GM12892 (cell line): Measurements from ENCODE around the gene PAN3.
A peak's percentile ranks its signal among the peaks of the same experiment; 100 is the strongest.

Source experiments
- DNase-seq: peaks from one replicate; pipeline ENCODE4 v3.0.0; 2011; ENCODE audit not compliant: insufficient read length
- FAIRE-seq: peaks from 2 replicates; lab custom pipeline; 2011; peaks lifted over from hg19 to GRCh38; lab: Jason Lieb, UNC
- POLR2A ChIP-seq: IDR thresholded peaks from 2 replicates; pipeline ENCODE4 v1.6.1; 2011; ENCODE audit warnings: low read depth, low read length, control low read depth
- POLR2AphosphoS5 ChIP-seq: IDR thresholded peaks from 2 replicates; pipeline ENCODE4 v1.6.1; 2011; ENCODE audit warnings: low read depth, low read length, control low read depth
- TAF1 ChIP-seq: IDR thresholded peaks from 2 replicates; pipeline ENCODE4 v1.6.1; 2011; ENCODE audit warnings: low read depth, mild to moderate bottlenecking, control low read depth, low read length, borderline replicate concordance

Gene PAN3

GRCh38 chr13:28181413-28181812, 43.1 kb downstream of the PAN3 start:
- DNase-seq (no peak), FAIRE-seq (no peak)
- TF ChIP-seq POLR2AphosphoS5 (no peak), TAF1 (no peak)

GRCh38 chr13:28185256-28185655, 46.9 kb downstream of the PAN3 start:
- TF ChIP-seq POLR2AphosphoS5: no peak
- TF ChIP-seq TAF1: no peak
- TF ChIP-seq POLR2A: no peak
- no peak for DNase-seq
- FAIRE-seq: no peak

DNA sequence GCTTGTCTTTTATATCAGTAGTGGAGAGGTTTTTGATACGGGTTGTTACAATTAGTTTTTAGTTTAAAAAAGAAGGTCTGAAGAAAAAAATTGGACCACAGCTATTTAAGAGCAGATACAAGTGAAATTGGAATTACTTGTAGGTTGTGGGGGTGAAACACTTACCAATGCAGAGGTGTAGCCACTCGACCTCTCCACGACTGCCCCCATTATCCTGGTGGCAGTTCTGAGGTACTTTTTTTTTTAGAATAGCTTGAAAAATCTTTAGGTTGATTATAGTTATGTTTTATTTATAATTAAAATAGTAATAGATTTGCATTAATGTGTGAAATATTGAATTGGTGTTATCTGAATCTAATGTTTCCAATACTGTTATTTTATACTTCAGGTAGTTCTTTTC, 60.7 kb downstream of the PAN3 start:
- no peak for DNase-seq
- TF ChIP-seq POLR2A (no peak), TAF1 (no peak), POLR2AphosphoS5 (no peak)
- no peak for FAIRE-seq

DNA sequence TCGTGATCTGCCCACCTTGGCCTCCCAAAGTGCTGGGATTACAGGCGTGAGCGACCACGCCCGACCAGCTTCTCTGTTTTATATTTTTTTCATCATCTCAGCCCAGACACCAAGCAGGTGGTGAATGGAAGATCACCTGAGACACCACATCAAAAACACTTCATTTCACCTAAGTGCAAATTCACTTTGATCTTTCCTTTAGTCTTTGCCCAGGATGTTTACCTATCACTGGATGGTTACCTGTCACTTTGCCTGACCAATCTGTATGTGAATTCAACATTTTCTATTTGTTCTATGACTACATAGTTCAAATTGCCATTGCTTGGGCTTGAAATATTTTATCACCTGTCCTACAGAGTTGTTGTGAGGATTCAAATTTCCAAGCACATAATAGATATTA, 65.7 kb downstream of the PAN3 start:
- DNase-seq (no peak), FAIRE-seq (peak; percentile 36)

DNA sequence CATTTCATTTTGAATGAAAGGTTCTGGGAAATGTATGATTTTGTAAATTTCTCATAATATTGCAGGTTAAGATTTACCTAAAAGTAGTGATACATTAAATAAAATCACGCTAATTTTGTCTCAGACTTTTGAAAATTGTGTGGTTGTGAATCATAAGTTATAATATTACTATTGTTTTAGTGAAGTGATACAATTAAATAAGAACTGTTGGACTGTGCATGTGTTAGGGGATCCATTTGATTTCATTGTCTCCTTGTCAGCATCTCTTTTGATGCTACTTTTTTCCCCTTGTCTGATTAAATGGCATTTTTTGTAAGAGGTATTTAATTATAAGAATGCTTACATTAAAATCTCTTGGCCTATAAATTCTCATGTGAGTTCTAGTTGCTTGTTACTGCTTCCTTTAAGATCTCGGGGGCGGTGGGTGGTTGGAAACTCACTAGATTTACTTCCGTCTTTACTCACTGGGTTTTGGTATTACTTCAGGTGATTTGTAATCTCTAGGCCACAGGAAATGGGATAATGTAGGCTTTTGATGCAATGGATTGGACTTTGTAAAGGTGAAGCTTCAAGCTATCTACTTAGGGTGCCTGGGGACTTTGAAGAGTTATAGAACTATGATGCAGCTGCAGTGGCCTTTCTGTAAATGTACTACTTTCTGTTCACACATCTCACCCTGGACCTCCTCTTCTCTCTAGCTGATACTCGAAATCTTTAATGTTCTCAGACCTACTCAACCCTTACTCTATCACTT, 66.5 kb downstream of the PAN3 start:
- TF ChIP-seq POLR2A (no peak), POLR2AphosphoS5 (no peak), TAF1 (no peak)
- DNase-seq (no peak), FAIRE-seq (no peak)

More for the DNA sequence above, 65.7 kb downstream of the PAN3 start:
- TF ChIP-seq TAF1 (no peak), POLR2AphosphoS5 (no peak), POLR2A (no peak)

DNA sequence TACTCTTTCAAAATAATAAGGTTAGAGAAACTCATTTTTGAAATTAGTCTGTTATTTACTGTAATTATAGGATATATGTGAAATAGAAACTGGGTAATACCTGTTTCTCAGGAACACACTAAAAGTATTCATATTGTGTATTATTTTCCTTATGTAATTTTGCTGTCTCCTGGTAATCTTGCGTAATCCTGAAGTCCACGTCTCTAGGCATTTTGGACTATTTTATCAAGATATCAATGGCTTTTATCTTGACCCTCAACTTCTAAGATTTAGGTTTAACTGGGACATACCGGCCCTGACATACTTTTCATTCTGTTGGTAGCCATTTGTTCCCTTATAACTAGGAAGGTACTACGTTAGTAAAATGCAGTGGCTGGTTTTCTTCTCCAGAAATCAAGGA, 80.3 kb downstream of the PAN3 start:
- no peak for FAIRE-seq

DNA sequence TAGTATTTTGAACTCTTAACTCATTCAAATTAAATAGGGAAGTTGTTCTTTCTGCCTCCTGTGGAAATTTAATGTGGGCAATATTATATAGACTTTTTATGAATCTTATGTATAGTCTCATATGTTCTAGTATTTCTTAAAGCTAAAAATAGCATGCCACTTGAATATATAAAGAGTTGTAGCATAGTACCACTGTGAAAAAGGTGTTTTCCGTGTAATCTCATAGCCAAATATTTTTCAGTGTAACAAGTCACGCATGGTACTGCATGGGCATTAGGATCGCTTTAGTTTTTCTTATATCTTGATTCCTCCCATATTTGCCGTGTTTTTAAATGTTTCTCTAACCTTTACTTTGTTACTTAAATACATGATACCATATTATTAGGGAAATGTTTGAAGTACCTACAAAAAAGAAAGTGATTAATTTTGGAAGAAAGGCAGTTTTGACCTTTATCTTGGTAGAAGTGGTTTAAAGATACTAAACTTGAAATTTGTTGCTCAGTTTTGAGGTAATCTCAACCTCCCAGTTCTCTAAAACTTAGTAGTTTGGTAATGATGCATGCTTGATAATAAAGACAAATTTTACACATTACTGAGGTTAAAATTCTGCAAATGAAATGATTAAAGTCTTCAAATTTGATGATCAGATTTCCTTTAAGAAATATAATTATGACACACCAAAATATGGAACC, 81.2 kb downstream of the PAN3 start:
- no peak for FAIRE-seq
- DNase-seq: no peak
- no peak for TF ChIP-seq POLR2A
- TF ChIP-seq POLR2AphosphoS5: no peak
- no peak for TF ChIP-seq TAF1

More for the DNA sequence above, 80.3 kb downstream of the PAN3 start:
- DNase-seq: no peak
- TF ChIP-seq TAF1 (no peak), POLR2A (no peak), POLR2AphosphoS5 (no peak)

- TF ChIP-seq POLR2A (no peak), POLR2AphosphoS5 (no peak), TAF1 (no peak)
- FAIRE-seq (no peak), DNase-seq (no peak)
These were observed 81.8 kb downstream of the PAN3 start for GRCh38 chr13:28220166-28220565.

GRCh38 chr13:28229522-28230411, 91.4 kb downstream of the PAN3 start:
- DNase-seq (no peak), FAIRE-seq (no peak)
- no peak for TF ChIP-seq POLR2A
- TF ChIP-seq POLR2AphosphoS5: no peak
- no peak for TF ChIP-seq TAF1

DNA sequence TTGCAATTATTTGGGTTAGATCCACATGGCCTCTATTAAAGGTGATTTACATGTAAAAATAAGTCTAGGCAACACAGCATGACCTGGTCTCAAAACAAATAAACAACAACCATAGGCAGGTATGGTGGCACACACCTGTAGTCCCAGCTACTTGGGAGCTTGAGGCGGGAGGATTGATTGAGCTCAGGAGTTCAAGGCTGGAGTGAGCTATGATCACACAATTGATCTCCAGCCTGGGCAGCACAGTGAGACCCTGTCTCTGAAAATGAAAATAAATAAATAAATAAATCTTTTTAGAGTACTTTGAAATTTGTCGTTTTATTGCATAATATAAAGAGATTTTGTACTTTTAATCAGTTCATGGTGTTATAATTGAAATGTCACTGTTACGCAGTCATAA, 93.3 kb downstream of the PAN3 start:
- TF ChIP-seq TAF1: no peak
- TF ChIP-seq POLR2AphosphoS5: no peak
- TF ChIP-seq POLR2A: no peak
- FAIRE-seq (no peak), DNase-seq (no peak)

- TF ChIP-seq TAF1: no peak
- no peak for TF ChIP-seq POLR2AphosphoS5
- no peak for TF ChIP-seq POLR2A
- FAIRE-seq: no peak
- no peak for DNase-seq
These were observed 99.6 kb downstream of the PAN3 start for GRCh38 chr13:28237944-28238343.

DNA sequence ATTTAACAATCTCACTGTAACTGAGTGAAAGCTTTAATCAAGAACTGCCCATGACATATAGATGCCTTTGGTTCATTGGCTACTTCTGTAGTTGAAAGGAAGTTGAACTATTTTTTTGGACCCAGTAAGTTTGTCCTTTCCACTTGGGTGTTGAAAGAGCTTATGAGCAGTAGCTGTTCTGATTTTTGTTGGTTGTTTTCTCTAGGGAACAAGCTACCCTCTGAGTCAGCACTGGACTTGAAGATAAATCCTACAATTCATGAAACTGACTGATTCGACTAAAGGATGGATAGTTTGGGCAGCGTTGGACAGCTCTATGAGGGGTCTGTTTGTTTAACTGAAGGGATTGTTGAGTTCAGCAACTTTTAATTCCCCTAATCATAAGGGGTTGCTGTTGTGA, 101.0 kb downstream of the PAN3 start:
- FAIRE-seq: no peak
- no peak for DNase-seq
- no peak for TF ChIP-seq POLR2A
- no peak for TF ChIP-seq TAF1
